ENCODE measurements around the gene UBE2D1. TPM values are rescaled to one million over a fixed set of nuclear protein-coding genes. Genes with fewer than 3 reads are reported as not detected.
"Not testable (repeated sequence)": the region's sequence is repeated elsewhere in the genome, so short reads cannot be mapped to it uniquely, and the experiment has no call there.

Gene UBE2D1
- total RNA-seq, 2 donors from 2014 or later: 3.0 to 7.5 TPM

DNA sequence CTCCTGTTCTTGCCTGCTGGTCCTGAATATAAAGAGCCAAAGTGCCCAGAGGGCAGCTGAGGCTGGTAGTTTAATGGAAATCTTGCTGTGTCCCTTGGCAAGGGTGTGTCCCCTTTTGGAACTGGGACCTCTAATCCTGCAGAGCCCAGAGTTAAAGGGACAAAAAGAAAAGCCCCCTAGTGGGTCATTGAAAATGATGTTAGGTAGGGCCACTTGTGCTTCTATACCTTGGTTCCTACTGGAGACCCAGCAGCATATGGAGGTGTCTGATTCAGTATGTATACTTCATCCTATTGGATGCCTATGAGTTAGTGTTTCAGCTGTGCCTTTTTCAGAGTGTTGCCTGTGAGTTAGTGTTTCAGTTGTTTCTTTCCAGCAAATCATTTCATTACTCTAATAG is 81.0 kb downstream of the UBE2D1 start:
- Histone ChIP-seq H3K4me1 (peaks cover 13% of the 10 kb centered on the region), H3K36me3 (replicated peaks in 1 of 2; ENCODE audit: insufficient read depth in 1 of 2, low read depth in 2 of 2) (no peaks in the 10 kb centered on the region), H3K9me3 (no peaks in the 10 kb centered on the region), H3K27me3 (no peaks in the 10 kb centered on the region), H3K27ac (no peak overlapping the region), H3K4me3 (no peak overlapping the region)
- ATAC-seq (no peak), DNase-seq (no peak)
- intact Hi-C loops (cut with DNase I): no loop called here
- TF ChIP-seq POLR2A (IDR thresholded peaks at IDR 0.05) (no peak), CTCF (IDR thresholded peaks at IDR 0.05) (no peak)

GRCh38 chr10:58417902-58418301 is 83.1 kb downstream of the UBE2D1 start:
- WGBS, 2 donors: 70 to 86% methylated on average over 2 of the region's 2 CpGs
- DNase-seq; H3K36me3 ChIP-seq (replicated peaks in 1 of 2; ENCODE audit: insufficient read depth in 1 of 2, low read depth in 2 of 2); H3K9me3 ChIP-seq; ATAC-seq; H3K27me3 ChIP-seq; H3K27ac ChIP-seq; H3K4me3 ChIP-seq; intact Hi-C loops (cut with DNase I): not testable (repeated sequence)
- peaks cover 13% of the 10 kb centered on the region for H3K4me1 ChIP-seq

Other genes with a start within 250 kb of the UBE2D1 start
- gene IPMK, start 67.1 kb upstream of the UBE2D1 start, total RNA-seq: 1 to 10 TPM; 3.1 to 4.6 TPM
- gene CISD1, start 65.8 kb upstream of the UBE2D1 start, total RNA-seq: 1 to 10 TPM; 3.0 to 8.3 TPM
- 10 to 100 TPM in 1 of 2 donors, 1 to 10 TPM in 1; 2.6 to 10.1 TPM for gene TFAM, start 50.4 kb downstream of the UBE2D1 start, total RNA-seq
- 10 to 100 TPM; 35.3 to 42.0 TPM for gene BICC1, start 177.9 kb downstream of the UBE2D1 start, total RNA-seq

All from body of pancreas (tissue), 4 donors.